IMR-90 (cell line): ENCODE data around the gene IST1. TPM values are rescaled to one million over a fixed set of nuclear protein-coding genes. Genes with fewer than 3 reads are reported as not detected.

Experiments used
- ATAC-seq: fragments of 200-7000 bp; cut with Tn5 transposase; 2 replicates; pipeline ENCODE4 v1.9.1; 2020; ENCODE audit warnings: low read depth, mild to moderate bottlenecking, moderate library complexity
- BruUV-seq: library from RNA; stranded (reverse); fragments of 400-500 nt; replicated peaks from 2 replicates; lab custom pipeline; 2021; lab: Mats Ljungman, UMichigan
- CTCF ChIA-PET: fragments of 300-600 bp; formaldehyde crosslinking; extraction: SDS; loops from one replicate; lab custom pipeline; 2021; ENCODE audit warnings: antibody characterized with exemption; lab: Yijun Ruan, JAX
- POLR2A ChIA-PET: fragments of 300-600 bp; sonication (Branson Sonifier 250); formaldehyde crosslinking; loops from one replicate; lab custom pipeline; 2022; ENCODE audit warnings: antibody characterized with exemption; ENCODE audit not compliant: unreplicated experiment; lab: Charles Lee
- DNase-seq: peaks from one replicate; pipeline ENCODE4 v3.0.0; 2013
- H2AFZ ChIP-seq: replicated peaks from 2 replicates; pipeline ENCODE3; 2013; ENCODE audit warnings: low read length, mild to moderate bottlenecking; ENCODE audit not compliant: poor library complexity
- H2AK5ac ChIP-seq: 2 replicates; pipeline ENCODE4 v1.6.1; 2013; ENCODE audit warnings: low read depth, low read length, inconsistent platforms
- H2AK9ac ChIP-seq: replicated peaks from 2 replicates; pipeline ENCODE3; 2013; ENCODE audit warnings: mild to moderate bottlenecking, low read depth, low read length, moderate library complexity; ENCODE audit not compliant: poor library complexity
- H2BK120ac ChIP-seq: 2 replicates; pipeline ENCODE4 v1.6.1; 2013; ENCODE audit warnings: low read depth, low read length, inconsistent platforms
- H2BK15ac ChIP-seq: 3 replicates; pipeline ENCODE4 v1.6.1; 2013; ENCODE audit warnings: low read depth, low read length, inconsistent platforms
- H2BK20ac ChIP-seq: 2 replicates; pipeline ENCODE4 v1.6.1; 2013; ENCODE audit warnings: low read depth, mild to moderate bottlenecking, inconsistent platforms, low read length, moderate library complexity
- H2BK5ac ChIP-seq: 2 replicates; pipeline ENCODE4 v1.6.1; 2013; ENCODE audit warnings: mild to moderate bottlenecking, low read depth, low read length, inconsistent platforms; ENCODE audit not compliant: poor library complexity, severe bottlenecking
- H3K14ac ChIP-seq: replicated peaks from 2 replicates; pipeline ENCODE4 v1.6.1; 2013; ENCODE audit warnings: low read depth, low read length, inconsistent platforms
- H3K18ac ChIP-seq: 2 replicates; pipeline ENCODE4 v1.6.1; 2013; ENCODE audit warnings: low read depth, low read length, control low read depth
- H3K23ac ChIP-seq: 2 replicates; pipeline ENCODE4 v1.6.1; 2013; ENCODE audit warnings: low read depth, low read length, inconsistent platforms
- H3K27ac ChIP-seq: 2 replicates; pipeline ENCODE4 v1.5.1; 2013; ENCODE audit warnings: mild to moderate bottlenecking, control low read depth, low read length; ENCODE audit not compliant: insufficient read depth
- H3K27me3 ChIP-seq: 2 replicates; pipeline ENCODE4 v1.6.1; 2013; ENCODE audit warnings: low read length; ENCODE audit not compliant: control insufficient read depth, insufficient read depth
- H3K36me3 ChIP-seq: 2 replicates; pipeline ENCODE4 v1.6.1; 2013; ENCODE audit warnings: low read length, mixed read lengths; ENCODE audit not compliant: control insufficient read depth, insufficient read depth
- H3K4ac ChIP-seq: 2 replicates; pipeline ENCODE4 v1.6.1; 2013; ENCODE audit warnings: low read depth, low read length, inconsistent platforms
- H3K4me1 ChIP-seq: 2 replicates; pipeline ENCODE4 v1.6.1; 2013; ENCODE audit warnings: low read length, mixed read lengths; ENCODE audit not compliant: control insufficient read depth, insufficient read depth
- H3K4me2 ChIP-seq: 2 replicates; pipeline ENCODE4 v1.6.1; 2013; ENCODE audit warnings: low read depth, mild to moderate bottlenecking, control low read depth, low read length, moderate library complexity
- H3K4me3 ChIP-seq: 2 replicates; pipeline ENCODE4 v1.5.1; 2013; ENCODE audit warnings: low read depth, mild to moderate bottlenecking, control low read depth, low read length, moderate library complexity; ENCODE audit not compliant: insufficient read depth
- H3K56ac ChIP-seq: 2 replicates; pipeline ENCODE4 v1.6.1; 2013; ENCODE audit warnings: low read length, inconsistent platforms; ENCODE audit not compliant: insufficient read depth; ENCODE audit errors: extremely low read depth
- H3K79me1 ChIP-seq, 2 experiments: 2 replicates each; pipeline ENCODE4 v1.6.1; 2013; ENCODE audit warnings: low read length in 2 of 2, inconsistent platforms in 1 of 2, low read depth in 1 of 2
- H3K9ac ChIP-seq: 2 replicates; pipeline ENCODE4 v1.6.1; 2013; ENCODE audit warnings: low read depth, low read length, control low read depth
- H3K9me1 ChIP-seq: 2 replicates; pipeline ENCODE4 v1.6.1; 2013; ENCODE audit warnings: low read length, inconsistent platforms; ENCODE audit not compliant: insufficient read depth
- H3K9me3 ChIP-seq: 2 replicates; pipeline ENCODE4 v1.6.1; 2013; ENCODE audit warnings: low read length; ENCODE audit not compliant: control insufficient read depth, insufficient read depth
- H4K20me1 ChIP-seq: 2 replicates; pipeline ENCODE4 v1.6.1; 2013; ENCODE audit warnings: low read length, inconsistent platforms; ENCODE audit not compliant: insufficient read depth
- H4K5ac ChIP-seq: 2 replicates; pipeline ENCODE4 v1.6.1; 2013; ENCODE audit warnings: mild to moderate bottlenecking, low read depth, low read length, control low read depth
- H4K8ac ChIP-seq, 2 experiments: 2 replicates each; pipeline ENCODE4 v1.6.1; 2013; ENCODE audit warnings: low read depth in 2 of 2, low read length in 2 of 2, control low read depth in 1 of 2, inconsistent platforms in 1 of 2
- H4K91ac ChIP-seq: 2 replicates; pipeline ENCODE4 v1.6.1; 2013; ENCODE audit warnings: low read depth, low read length, inconsistent platforms; ENCODE audit not compliant: insufficient read depth
- CHD1 ChIP-seq: IDR thresholded peaks from 2 replicates; pipeline ENCODE4 v1.6.1; 2012; ENCODE audit warnings: low read depth, low read length, improper control_type of control experiment
- CTCF ChIP-seq: conservative IDR thresholded peaks from 2 replicates; pipeline ENCODE4 v1.5.1; 2012; ENCODE audit warnings: mild to moderate bottlenecking, low read depth, low read length, improper control_type of control experiment
- MAFK ChIP-seq: IDR thresholded peaks from 2 replicates; pipeline ENCODE4 v1.6.1; 2012; ENCODE audit warnings: low read depth, low read length, improper control_type of control experiment
- MAZ ChIP-seq: IDR thresholded peaks from 2 replicates; pipeline ENCODE4 v1.6.1; 2012; ENCODE audit warnings: low read depth, mild to moderate bottlenecking, low read length, improper control_type of control experiment, moderate library complexity, borderline replicate concordance
- MXI1 ChIP-seq: IDR thresholded peaks from 2 replicates; pipeline ENCODE4 v1.6.1; 2012; ENCODE audit warnings: low read depth, mild to moderate bottlenecking, low read length, moderate library complexity, borderline replicate concordance
- RCOR1 ChIP-seq: IDR thresholded peaks from 2 replicates; pipeline ENCODE4 v1.6.1; 2012; ENCODE audit warnings: mild to moderate bottlenecking, low read length, improper control_type of control experiment; ENCODE audit not compliant: insufficient replicate concordance
- SMC3 ChIP-seq: fragments of 150-350 bp; IDR thresholded peaks from 2 replicates; pipeline ENCODE4 v1.6.1; 2016; ENCODE audit warnings: low read depth, mild to moderate bottlenecking, antibody characterized with exemption, low read length, moderate library complexity
- WGBS, 2 experiments: methylation state at CpG; one replicate each; pipeline versions ENCODE4 v1.1.5 to v1.1.7; 2013; ENCODE audit warnings: missing lambda C conversion rate in 2 of 2; ENCODE audit not compliant: insufficient read length in 1 of 2; ENCODE audit errors: extremely low coverage in 2 of 2; 5-methylcytosine and 5-hydroxymethylcytosine counted together
- dilution Hi-C: fragments of 300-500 bp; cut with HindIII; formaldehyde crosslinking; loops from one replicate; pipeline ENCODE4 v1.14.3; 2018; ENCODE audit warnings: low sequenced_read_pairs; ENCODE audit not compliant: unreplicated experiment
- in situ Hi-C: fragments of 300-500 bp; cut with MboI; formaldehyde crosslinking; loops from 3 replicates; pipeline ENCODE4 v1.14.3; 2019; ENCODE audit warnings: low sequenced_read_pairs, inconsistent platforms, mixed read lengths
- intact Hi-C: fragments of 100-400 bp; cut with micrococcal nuclease; formaldehyde crosslinking; loops from 2 replicates; pipeline ENCODE4 v1.10.0; 2022
- polyA plus RNA-seq, 3 experiments: library from polyadenylated mRNA; depleted of rRNA; stranded (reverse); fragments of >200 nt; gene quantifications; 2 replicates each; pipeline ENCODE4 v1.2.3, GENCODE V29; 2012; ENCODE audit warnings: low replicate concordance in 1 of 3
- total RNA-seq: library from RNA; depleted of rRNA; stranded (reverse); fragments of >200 nt; gene quantifications from 2 replicates; pipeline ENCODE4 v1.2.3, GENCODE V29; 2012

Gene IST1
- total and polyA plus RNA-seq, 2 of the 4 experiments (the other 2 are of a cell fraction), result 134 to 186 TPM

- ChIA-PET CTCF (no interaction called here), POLR2A (no interaction called here)
- H3K4me1 ChIP-seq, result no peaks in the 10 kb centered on the region
- H2BK120ac ChIP-seq, result no peak overlapping the region
- H2AK5ac ChIP-seq, result no peak overlapping the region
- BruUV-seq, result no TSS peak
- WGBS, 2 experiments, result no CpG with 5 or more reads among the region's 5 CpGs
- in situ Hi-C loops, result no loop called here
- no peak overlapping the region for H2AK9ac ChIP-seq
- no peak overlapping the region for H3K23ac ChIP-seq
- no peaks in the 10 kb centered on the region for H3K9me1 ChIP-seq
- intact Hi-C loops, result no loop called here
- no peak overlapping the region for H4K8ac ChIP-seq
- no peak overlapping the region for H4K91ac ChIP-seq
- no peak overlapping the region for H3K18ac ChIP-seq
- H3K14ac ChIP-seq, result no peak overlapping the region
- no peaks in the 10 kb centered on the region for H3K36me3 ChIP-seq
- H4K5ac ChIP-seq, result no peak overlapping the region
- H3K79me1 ChIP-seq, result no peaks in the 10 kb centered on the region
- no peak overlapping the region for H3K4ac ChIP-seq
- dilution Hi-C loops, result no loop called here
- H2BK15ac ChIP-seq, result no peak overlapping the region
- no peaks in the 10 kb centered on the region for H4K20me1 ChIP-seq
- no peak for DNase-seq
- no peak overlapping the region for H3K4me2 ChIP-seq
- H3K27ac ChIP-seq, result no peak overlapping the region
- no peak overlapping the region for H2BK5ac ChIP-seq
- no peak overlapping the region for H3K4me3 ChIP-seq
- no peaks in the 10 kb centered on the region for H3K9me3 ChIP-seq
- no peak overlapping the region for H2AFZ ChIP-seq
- H3K27me3 ChIP-seq, result peaks cover 5% of the 10 kb centered on the region
- H3K56ac ChIP-seq, result no peak overlapping the region
- H3K9ac ChIP-seq, result no peak overlapping the region
- no peak for ATAC-seq
- TF ChIP-seq CHD1, result no peak
- no peak for TF ChIP-seq MAFK
- TF ChIP-seq CTCF, result no peak
- TF ChIP-seq MXI1, result no peak
- TF ChIP-seq MAZ, result no peak
- no peak for TF ChIP-seq SMC3
- no peak for TF ChIP-seq RCOR1
- no peak overlapping the region for H2BK20ac ChIP-seq
These were observed 57.5 kb downstream of the IST1 start for GRCh38 chr16:71952825-71953224.
